ENCODE results near the gene ARHGEF7.
"Not testable (repeated sequence)": the region's sequence is repeated elsewhere in the genome, so short reads cannot be mapped to it uniquely, and the experiment has no call there.

Gene ARHGEF7

DNA sequence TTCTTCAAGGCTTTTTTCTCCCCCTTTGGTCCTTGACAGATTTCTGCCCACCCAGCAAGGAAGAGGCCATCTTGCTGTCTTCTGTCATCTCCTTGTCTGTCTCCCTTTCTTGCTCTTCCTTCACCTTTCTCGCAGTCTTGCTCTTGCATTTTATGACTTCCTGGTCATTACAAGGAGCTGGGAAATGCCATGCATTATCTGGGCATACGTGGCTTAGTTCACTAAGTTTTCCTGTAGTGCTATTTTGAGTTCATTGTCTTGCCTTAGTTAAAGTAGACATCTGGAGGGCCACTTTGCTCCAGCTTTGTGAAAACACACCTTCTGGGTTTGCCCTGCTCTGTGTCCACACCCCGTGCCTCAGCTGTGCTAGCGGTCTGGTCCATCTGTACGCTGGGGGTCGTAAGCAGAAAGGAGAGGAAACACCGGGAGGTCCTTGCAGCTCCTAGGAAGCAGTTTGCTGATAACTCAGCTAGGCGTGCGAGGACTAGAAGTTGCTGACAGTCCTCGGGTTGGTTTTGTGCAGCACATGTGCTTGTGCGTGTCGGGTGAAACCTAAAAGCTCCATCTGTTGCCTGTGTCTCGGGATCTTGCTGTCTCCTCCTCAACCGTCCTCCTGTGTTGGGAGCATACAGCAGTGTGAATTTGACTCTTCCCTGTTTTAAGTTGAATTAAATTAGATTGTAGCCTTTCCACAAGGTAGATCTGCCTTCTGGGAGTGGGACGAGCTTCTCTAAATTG is 59.4 kb downstream of the ARHGEF7 start:
- DNase-seq: no peak

DNA sequence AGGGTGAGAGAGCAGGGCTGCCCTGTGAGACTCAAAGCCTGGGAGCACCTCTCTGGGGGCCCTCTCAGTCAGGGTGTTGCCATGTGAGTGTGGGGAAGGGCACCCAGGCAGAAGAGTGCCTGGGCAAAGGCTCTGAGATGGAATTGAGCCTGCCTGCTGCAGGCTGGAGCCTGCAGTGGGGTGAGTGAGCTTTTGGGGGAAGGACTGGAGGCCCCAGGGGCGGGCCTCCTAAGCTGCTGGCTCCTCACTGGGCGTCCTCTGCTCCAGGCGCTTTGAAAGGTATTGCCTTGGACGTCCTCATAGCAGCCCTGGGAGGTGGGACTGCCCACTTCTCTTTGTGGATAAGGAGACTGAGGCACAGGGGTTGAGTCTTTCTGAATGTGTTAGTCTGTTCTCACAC is 60.3 kb downstream of the ARHGEF7 start:
- no peak for DNase-seq

- no peak for DNase-seq
Observed at GRCh38 chr13:111175935-111176334, 60.8 kb downstream of the ARHGEF7 start.

DNA sequence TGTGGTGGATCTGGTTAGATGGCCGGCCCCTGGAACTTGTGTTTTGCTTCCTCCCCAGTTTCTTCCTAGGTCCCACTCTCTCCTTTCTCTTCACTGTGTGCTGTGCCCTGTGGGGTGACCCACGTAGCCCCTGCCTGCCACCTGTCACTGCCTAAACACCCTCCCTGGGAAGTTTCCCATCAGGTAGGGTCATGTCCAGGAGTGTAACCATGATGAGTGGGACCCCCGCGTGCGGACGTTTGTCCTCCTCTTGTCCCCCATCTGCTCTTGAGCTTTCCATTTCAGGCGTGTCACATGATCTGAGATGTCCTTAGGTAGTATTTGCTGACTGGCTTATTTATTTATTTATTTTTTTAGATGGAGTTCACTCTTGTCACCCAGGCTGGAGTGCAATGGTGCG is 61.3 kb downstream of the ARHGEF7 start:
- DNase-seq: no peak

- DNase-seq: no peak
Observed at GRCh38 chr13:111177081-111177711, 62.1 kb downstream of the ARHGEF7 start.

GRCh38 chr13:111177921-111178320 is 62.8 kb downstream of the ARHGEF7 start:
- no peak for DNase-seq

DNA sequence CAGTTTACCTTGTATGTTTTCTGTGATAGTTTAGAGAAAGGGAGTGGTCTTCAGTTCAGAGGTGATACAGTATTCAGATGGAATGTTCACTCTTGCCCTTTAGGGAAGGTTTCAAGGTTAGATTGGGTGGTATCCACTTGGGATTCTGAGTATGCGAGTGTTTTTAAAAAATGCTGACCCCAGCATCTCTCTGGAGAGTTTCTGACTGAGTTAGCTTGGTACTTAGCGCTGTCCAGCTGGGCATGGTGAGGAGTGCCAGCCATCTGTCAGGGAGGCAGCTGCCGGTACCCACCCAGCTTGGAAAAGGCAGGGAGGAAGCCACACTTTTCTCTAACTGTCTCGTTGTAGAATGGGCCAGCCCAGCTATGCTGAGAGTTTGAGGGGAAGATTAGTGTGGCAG is 63.3 kb downstream of the ARHGEF7 start:
- no peak for DNase-seq

DNA sequence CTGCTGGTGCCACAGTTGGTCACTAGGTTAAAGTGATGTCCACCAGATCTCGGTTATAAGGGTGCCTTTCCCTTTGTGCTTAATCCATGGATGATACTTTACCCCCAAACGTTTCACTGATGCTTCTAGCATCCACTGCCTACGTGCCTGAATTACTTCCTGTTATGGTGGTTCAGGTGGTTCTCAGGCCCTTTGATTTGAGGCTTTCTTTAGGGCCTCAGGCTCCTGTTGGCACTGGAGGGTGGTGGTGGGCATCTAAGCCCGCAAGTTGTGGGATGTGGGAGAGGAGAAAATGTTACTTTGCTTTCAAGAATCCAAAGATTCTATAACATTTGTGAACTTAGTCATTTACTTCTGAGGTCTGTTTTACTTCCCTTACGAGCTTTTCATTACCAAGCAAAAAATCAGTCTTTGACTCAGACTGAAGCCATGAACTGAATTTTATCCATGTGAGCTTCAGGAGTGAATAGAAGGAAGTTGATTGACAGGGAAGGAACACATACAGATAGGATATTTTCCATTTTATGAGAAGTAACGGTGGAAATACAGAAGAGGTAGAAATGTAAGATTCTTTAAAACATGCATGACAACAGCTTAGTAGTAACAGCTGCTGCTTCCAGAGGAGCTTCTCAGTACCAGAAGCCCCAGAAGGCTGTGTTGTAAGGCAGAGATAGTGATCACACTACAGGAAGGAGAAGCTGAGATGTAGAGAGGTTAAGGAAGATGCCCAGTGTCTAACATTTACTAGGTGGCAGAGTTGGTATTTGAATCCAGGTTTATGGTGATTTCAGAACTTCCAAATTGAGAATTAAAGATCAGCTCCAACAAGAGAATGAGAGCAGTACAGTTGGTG is 65.0 kb downstream of the ARHGEF7 start:
- DNase-seq: no peak

- no peak for DNase-seq
Observed at GRCh38 chr13:111181977-111182376, 66.9 kb downstream of the ARHGEF7 start.

DNA sequence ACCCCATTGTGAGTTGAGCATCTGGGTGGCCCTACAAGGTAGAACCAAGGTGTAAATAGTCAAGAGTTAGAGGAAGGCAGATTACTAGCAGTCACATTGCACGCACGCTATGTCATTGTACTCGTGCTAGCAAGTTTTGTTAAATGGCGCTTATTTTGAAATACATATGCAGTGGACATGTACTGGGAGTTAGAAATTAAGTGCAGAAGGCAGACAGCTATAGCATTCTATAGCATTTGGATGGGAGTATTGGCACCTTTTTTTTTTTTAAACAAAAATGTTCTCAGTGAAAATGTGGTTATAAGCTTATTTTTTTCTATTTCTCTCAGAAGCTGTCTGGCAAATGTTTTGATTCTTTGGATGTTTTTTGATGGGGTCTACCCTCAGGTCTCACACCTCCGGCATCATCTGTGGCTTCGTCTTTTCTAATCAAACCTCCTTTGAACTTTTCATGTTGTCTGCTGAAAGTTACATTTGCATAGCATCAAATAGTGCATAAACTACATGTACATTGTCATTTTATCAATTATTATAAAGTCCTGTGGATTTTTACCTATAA is 68.1 kb downstream of the ARHGEF7 start:
- DNase-seq: no peak

GRCh38 chr13:111183959-111184358 is 68.8 kb downstream of the ARHGEF7 start:
- DNase-seq: no peak

GRCh38 chr13:111184458-111185401 is 69.6 kb downstream of the ARHGEF7 start:
- DNase-seq: no peak

DNA sequence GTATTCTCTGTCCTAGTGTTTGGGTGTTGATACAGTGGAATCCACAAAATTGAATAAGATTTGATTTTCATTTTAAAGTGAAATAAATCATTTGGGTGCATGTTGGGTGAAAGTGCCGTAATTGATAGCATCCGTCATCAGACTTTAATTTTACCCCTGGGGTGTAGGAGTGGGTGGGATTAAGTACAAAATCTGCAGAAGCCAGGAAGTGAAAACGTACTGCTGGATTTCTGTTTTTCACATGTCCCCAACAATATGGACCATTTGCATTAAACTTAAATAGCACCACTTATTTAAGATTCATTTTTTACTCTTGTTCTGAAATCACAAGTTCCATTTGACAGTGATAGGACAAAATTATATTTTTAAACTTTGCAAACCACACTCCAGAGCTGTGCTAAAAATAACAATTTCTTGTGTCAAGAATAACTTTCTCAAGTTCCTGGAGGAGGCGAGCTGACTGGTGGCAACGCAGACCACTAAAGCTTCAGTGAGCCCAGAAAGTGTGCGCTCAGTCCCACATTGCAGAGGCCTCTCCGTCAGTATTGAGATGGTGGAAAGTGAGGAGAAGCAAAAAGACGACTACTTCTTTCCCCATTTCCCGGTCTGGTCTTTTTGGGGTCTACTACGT is 71.3 kb downstream of the ARHGEF7 start:
- DNase-seq: no peak

- no peak for DNase-seq
Observed at GRCh38 chr13:111187960-111188541, 72.9 kb downstream of the ARHGEF7 start.

- peak; percentile 44 for DNase-seq
Observed at GRCh38 chr13:111189064-111189505, 74.0 kb downstream of the ARHGEF7 start.

DNA sequence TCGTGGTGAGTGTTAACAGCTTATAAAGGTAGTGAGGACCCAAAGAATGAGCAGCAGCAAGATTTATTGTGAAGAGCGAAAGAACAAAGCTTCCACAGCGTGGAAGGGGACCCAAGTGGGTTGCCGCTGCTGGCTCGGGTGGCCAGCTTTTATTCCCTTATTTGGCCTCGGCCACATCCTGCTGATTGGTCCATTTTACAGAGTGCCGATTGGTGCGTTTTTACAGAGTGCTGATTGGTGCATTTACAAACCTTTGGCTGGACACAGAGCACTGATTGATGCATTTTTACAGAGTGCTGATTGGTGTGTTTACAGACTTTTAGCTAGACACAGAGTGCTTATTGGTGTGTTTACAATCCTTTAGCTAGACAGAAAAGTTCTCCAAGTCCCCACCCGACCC is 74.4 kb downstream of the ARHGEF7 start:
- DNase-seq: not testable (repeated sequence)

DNA sequence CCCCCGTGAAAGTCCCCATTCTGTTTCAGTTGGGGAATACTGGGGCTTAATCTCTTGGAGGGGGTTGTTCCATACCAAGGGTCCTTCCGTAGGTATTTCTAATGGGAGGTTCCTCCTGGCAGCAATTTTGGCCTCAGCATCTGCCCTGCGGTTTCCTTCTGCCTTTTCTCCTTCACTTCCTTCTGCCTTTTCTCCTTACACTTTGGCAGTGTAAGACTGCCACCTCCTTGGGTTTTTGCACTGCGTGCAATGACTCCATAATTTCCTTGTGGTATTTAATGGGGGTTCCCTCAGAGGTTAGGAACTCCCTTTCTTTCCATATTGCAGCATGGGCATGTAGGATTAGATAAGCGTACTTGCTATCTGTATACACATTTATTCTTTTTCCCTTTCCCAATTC is 78.1 kb downstream of the ARHGEF7 start:
- not testable (repeated sequence) for DNase-seq

DNA sequence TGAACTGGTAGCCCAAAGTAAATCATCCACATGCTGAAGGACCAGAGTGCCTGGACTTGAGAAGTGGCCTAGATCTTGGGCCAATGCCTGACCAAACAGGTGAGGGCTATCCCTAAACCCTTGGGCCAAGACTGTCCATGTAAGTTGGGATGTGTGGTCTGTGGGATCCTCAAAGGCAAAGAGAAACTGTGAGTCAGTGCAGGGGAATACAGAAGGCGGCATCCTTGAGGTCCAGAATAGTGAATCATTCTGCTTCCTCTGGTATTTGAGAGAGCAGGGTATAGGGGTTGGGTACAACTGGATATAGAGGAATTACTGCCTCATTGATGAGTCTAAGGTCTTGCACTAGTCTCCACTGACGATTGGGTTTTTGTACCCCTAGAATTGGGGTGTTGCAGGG is 79.5 kb downstream of the ARHGEF7 start:
- DNase-seq: not testable (repeated sequence)

- DNase-seq: not testable (repeated sequence)
Observed at GRCh38 chr13:111198732-111199378, 83.7 kb downstream of the ARHGEF7 start.

DNA sequence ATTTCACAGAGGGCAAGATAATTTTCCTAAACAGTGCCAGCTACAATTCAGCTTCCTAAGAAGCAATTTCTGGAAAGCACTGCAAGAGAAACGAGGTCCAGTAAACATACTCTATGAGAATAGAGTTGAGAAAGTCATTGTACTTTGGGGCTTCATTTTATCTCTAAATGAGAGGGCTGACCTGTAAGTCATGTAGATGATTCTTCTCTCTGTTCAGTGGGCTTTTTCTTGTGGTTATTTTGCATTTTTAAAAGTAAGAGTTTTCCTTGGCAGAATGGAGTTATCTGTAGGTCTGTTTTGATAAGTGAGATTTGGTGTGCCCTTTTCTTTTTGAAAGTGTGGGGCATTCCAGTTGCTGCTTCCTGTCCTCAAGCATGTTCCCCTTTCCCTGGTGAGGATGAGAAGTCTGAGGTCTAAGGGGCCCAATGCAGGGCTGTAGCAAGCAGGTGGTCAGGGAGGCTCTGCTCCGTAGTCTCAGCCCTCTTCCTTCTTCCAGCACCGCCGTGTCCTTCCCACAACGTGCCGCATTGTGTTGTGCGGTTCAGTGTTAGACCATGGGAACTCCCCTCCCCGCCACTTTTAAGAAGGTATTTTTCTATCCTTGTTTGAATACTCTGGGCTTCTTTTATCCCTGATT is 86.3 kb downstream of the ARHGEF7 start:
- no peak for DNase-seq
